ENCODE data around the gene DNAAF5. TPM values are rescaled to one million over a fixed set of nuclear protein-coding genes. Genes with fewer than 3 reads are reported as not detected.
A peak's percentile ranks its signal among the peaks of the same experiment; 100 is the strongest.

DNAAF5 gene
- polyA plus RNA-seq, 1 of the 3 experiments (the other 2 are of a cell fraction): 58.5 TPM

DNA sequence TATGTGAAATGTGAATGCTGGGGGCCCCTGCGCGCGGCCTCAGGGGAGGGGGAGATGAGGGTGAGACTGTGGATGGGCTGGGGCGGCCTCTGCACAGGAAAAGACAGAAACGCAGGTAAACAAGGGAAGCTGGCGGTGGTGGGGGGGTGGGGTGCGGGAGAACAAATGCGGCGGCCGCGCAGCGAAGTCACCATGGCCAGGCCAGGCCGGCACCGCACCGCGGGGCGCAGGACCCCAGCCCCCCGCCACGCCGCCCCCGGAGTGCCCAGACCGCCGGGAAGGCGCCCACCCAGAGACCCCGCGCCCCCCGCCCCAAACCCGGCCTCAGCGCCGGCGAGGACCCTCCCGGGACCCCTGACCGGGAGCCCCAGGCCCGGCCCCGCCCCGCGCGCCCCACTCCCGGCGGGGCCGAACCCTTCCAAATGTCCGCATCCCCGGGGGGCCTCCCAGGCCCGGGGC lies 14.5 kb upstream of the DNAAF5 start:
- peak overlapping the region; percentile 56 to 69 for H3K4me3 ChIP-seq (ENCODE audit: low read depth in 2 of 2, low read length in 1 of 2)
- H3K79me2 ChIP-seq (ENCODE audit: insufficient read depth): no peaks in the 10 kb centered on the region
- no peaks in the 10 kb centered on the region for H3K9me2 ChIP-seq
- no peaks in the 10 kb centered on the region for H3K27me3 ChIP-seq (ENCODE audit: insufficient read depth)
- peak overlapping the region in 1 of 2 experiments; percentile 64; a peak in 1 of 4 replicates for H3K27ac ChIP-seq (ENCODE audit: low read depth in 2 of 2, low read length in 1 of 2)
- ChIA-PET POLR2A (interaction anchor here (1.2 kb wide), 2 partner anchors 46 to 67 kb away, joined by 3 to 4 read pairs; no protein-coding TSS in a partner anchor), CTCF (interaction anchor here (1.0 to 1.7 kb wide), 6 partner anchors 9 to 161 kb away, joined by 3 to 5 read pairs (median 4); no protein-coding TSS in a partner anchor)
- H2AFZ ChIP-seq (ENCODE audit: low read depth): peak overlapping the region; percentile 79; the same call in 1 of the 2 replicates
- H3K9ac ChIP-seq: peak overlapping the region; percentile 64
- H3K4me2 ChIP-seq: peak overlapping the region; percentile 78
- H4K20me1 ChIP-seq (ENCODE audit: insufficient read depth): no peaks in the 10 kb centered on the region
- no peaks in the 10 kb centered on the region for H3K9me3 ChIP-seq
- no peaks in the 10 kb centered on the region for H3F3A ChIP-seq (replicated peaks; ENCODE audit: insufficient read depth)
- TF ChIP-seq FOXJ3 (CRISPR knock-in tag; IDR thresholded peaks at IDR 0.05): no peak
- TF ChIP-seq, protein P1, sequence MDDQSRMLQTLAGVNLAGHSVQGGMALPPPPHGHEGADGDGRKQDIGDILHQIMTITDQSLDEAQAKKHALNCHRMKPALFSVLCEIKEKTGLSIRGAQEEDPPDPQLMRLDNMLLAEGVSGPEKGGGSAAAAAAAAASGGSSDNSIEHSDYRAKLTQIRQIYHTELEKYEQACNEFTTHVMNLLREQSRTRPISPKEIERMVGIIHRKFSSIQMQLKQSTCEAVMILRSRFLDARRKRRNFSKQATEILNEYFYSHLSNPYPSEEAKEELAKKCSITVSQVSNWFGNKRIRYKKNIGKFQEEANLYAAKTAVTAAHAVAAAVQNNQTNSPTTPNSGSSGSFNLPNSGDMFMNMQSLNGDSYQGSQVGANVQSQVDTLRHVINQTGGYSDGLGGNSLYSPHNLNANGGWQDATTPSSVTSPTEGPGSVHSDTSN (IDR thresholded peaks at IDR 0.05): no peak
- TF ChIP-seq POLR2AphosphoS5 (IDR thresholded peaks at IDR 0.05; ENCODE audit: low read depth, low read length): no peak
- TF ChIP-seq, protein P2, sequence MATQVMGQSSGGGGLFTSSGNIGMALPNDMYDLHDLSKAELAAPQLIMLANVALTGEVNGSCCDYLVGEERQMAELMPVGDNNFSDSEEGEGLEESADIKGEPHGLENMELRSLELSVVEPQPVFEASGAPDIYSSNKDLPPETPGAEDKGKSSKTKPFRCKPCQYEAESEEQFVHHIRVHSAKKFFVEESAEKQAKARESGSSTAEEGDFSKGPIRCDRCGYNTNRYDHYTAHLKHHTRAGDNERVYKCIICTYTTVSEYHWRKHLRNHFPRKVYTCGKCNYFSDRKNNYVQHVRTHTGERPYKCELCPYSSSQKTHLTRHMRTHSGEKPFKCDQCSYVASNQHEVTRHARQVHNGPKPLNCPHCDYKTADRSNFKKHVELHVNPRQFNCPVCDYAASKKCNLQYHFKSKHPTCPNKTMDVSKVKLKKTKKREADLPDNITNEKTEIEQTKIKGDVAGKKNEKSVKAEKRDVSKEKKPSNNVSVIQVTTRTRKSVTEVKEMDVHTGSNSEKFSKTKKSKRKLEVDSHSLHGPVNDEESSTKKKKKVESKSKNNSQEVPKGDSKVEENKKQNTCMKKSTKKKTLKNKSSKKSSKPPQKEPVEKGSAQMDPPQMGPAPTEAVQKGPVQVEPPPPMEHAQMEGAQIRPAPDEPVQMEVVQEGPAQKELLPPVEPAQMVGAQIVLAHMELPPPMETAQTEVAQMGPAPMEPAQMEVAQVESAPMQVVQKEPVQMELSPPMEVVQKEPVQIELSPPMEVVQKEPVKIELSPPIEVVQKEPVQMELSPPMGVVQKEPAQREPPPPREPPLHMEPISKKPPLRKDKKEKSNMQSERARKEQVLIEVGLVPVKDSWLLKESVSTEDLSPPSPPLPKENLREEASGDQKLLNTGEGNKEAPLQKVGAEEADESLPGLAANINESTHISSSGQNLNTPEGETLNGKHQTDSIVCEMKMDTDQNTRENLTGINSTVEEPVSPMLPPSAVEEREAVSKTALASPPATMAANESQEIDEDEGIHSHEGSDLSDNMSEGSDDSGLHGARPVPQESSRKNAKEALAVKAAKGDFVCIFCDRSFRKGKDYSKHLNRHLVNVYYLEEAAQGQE (IDR thresholded peaks at IDR 0.05; ENCODE audit: low read depth, low read length): no peak
- TF ChIP-seq NFIC (IDR thresholded peaks at IDR 0.05; ENCODE audit: borderline replicate concordance): no peak
- no peak for TF ChIP-seq RXRA (IDR thresholded peaks at IDR 0.05; ENCODE audit: borderline replicate concordance, low read depth)
- TF ChIP-seq, protein P3, sequence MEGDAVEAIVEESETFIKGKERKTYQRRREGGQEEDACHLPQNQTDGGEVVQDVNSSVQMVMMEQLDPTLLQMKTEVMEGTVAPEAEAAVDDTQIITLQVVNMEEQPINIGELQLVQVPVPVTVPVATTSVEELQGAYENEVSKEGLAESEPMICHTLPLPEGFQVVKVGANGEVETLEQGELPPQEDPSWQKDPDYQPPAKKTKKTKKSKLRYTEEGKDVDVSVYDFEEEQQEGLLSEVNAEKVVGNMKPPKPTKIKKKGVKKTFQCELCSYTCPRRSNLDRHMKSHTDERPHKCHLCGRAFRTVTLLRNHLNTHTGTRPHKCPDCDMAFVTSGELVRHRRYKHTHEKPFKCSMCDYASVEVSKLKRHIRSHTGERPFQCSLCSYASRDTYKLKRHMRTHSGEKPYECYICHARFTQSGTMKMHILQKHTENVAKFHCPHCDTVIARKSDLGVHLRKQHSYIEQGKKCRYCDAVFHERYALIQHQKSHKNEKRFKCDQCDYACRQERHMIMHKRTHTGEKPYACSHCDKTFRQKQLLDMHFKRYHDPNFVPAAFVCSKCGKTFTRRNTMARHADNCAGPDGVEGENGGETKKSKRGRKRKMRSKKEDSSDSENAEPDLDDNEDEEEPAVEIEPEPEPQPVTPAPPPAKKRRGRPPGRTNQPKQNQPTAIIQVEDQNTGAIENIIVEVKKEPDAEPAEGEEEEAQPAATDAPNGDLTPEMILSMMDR (IDR thresholded peaks at IDR 0.05): no peak
- TF ChIP-seq JUND (IDR thresholded peaks at IDR 0.05): no peak
- TF ChIP-seq GABPA (IDR thresholded peaks at IDR 0.05; ENCODE audit: low read depth): no peak
- no peak for TF ChIP-seq TCF12 (IDR thresholded peaks at IDR 0.05)
- WGBS (ENCODE audit: low lambda C conversion rate): 19% methylated on average over 23 of the region's 44 CpGs
- peak; percentile 83 for DNase-seq
- peaks cover 0 to 12% of the 10 kb centered on the region in 2 experiments; a peak in 2 of 4 replicates for H3K4me1 ChIP-seq (ENCODE audit: control insufficient read depth in 1 of 2, insufficient read depth in 2 of 2, low read depth in 1 of 2, low read length in 1 of 2)
- H3K36me3 ChIP-seq (replicated peaks in 1 of 2; ENCODE audit: control insufficient read depth in 1 of 2, insufficient read depth in 2 of 2, low read length in 1 of 2): no peaks in the 10 kb centered on the region
